HepG2 (cell line): Measurements from ENCODE around the gene CDC42SE2. TPM values are rescaled to one million over a fixed set of nuclear protein-coding genes. Genes with fewer than 3 reads are reported as not detected.
"Not testable (repeated sequence)": the region's sequence is repeated elsewhere in the genome, so short reads cannot be mapped to it uniquely, and the experiment has no call there.

Source experiments
- ATAC-seq: fragments of 200-7000 bp; cut with Tn5 transposase; 3 replicates; pipeline ENCODE4 v1.9.1; 2020; ENCODE audit warnings: mild to moderate bottlenecking, moderate library complexity
- BruUV-seq: library from RNA; stranded (reverse); fragments of 400-500 nt; replicated peaks from 2 replicates; lab custom pipeline; 2021; lab: Mats Ljungman, UMichigan
- CTCF ChIA-PET: fragments of 300-600 bp; formaldehyde crosslinking; extraction: SDS; loops from one replicate; lab custom pipeline; 2021; ENCODE audit warnings: low total read pairs, inconsistent platforms, low intra/inter-chr PET ratio; lab: Yijun Ruan, JAX
- POLR2A ChIA-PET: fragments of 350-600 bp; sonication (Branson Sonifier 250); formaldehyde crosslinking; loops from one replicate; lab custom pipeline; 2020; ENCODE audit warnings: antibody characterized with exemption, inconsistent platforms; lab: Yijun Ruan, JAX
- DNase-seq: peaks from one replicate; pipeline ENCODE4 v3.0.0-alpha.2; 2015; ENCODE audit warnings: low spot score
- FAIRE-seq: peaks from 3 replicates; lab custom pipeline; 2011; peaks lifted over from hg19 to GRCh38; lab: Jason Lieb, UNC
- H2AFZ ChIP-seq: one replicate; pipeline ENCODE4 v1.6.1; 2011; ENCODE audit warnings: low read length, inconsistent platforms
- H3K27ac ChIP-seq: fragments of 300-600 bp; 3 replicates; pipeline ENCODE4 v1.8.0; 2011; ENCODE audit warnings: mixed run types, mild to moderate bottlenecking, mixed read lengths, low read length, inconsistent platforms; ENCODE audit not compliant: insufficient read depth; ENCODE audit errors: extremely low read length
- H3K27me3 ChIP-seq, 2 experiments: fragments of 200-600 bp in 1 of 2; 2 replicates in 1 of 2; 3 replicates in 1 of 2; pipeline versions ENCODE4 v1.6.0 to v1.8.0; 2011; ENCODE audit warnings: low read length in 2 of 2, mild to moderate bottlenecking in 2 of 2, moderate library complexity in 2 of 2, inconsistent platforms in 1 of 2; ENCODE audit not compliant: insufficient read depth in 2 of 2, control insufficient read depth in 1 of 2
- H3K36me3 ChIP-seq, 2 experiments: fragments of 200-600 bp in 1 of 2; replicated peaks in 1 of 2; 2 replicates in 1 of 2; 3 replicates in 1 of 2; pipeline versions ENCODE4 v1.5.1 to v1.8.0; 2011; ENCODE audit warnings: low read length in 2 of 2, inconsistent platforms in 1 of 2; ENCODE audit not compliant: insufficient read depth in 2 of 2, control insufficient read depth in 1 of 2
- H3K4me1 ChIP-seq: 2 replicates; pipeline ENCODE4 v1.5.1; 2012; ENCODE audit warnings: low read length, inconsistent platforms; ENCODE audit not compliant: insufficient read depth
- H3K4me2 ChIP-seq: 2 replicates; pipeline ENCODE4 v1.6.0; 2011; ENCODE audit warnings: low read depth, low read length, inconsistent platforms
- H3K4me3 ChIP-seq, 3 experiments: fragments of 200-600 bp in 1 of 3; sonication (generic), shearing (Covaris generic) in 1 of 3; replicated peaks in 1 of 3; 2 replicates each; pipeline ENCODE4 v1.5.1; 2011 to 2016; ENCODE audit warnings: low read length in 3 of 3, inconsistent platforms in 2 of 3, low read depth in 2 of 3, mild to moderate bottlenecking in 2 of 3, control low read depth in 1 of 3, mixed read lengths in 1 of 3; ENCODE audit not compliant: insufficient read depth in 1 of 3
- H3K79me2 ChIP-seq: one replicate; pipeline ENCODE4 v1.6.1; 2011; ENCODE audit warnings: low read length, inconsistent platforms; ENCODE audit not compliant: insufficient read depth
- H3K9ac ChIP-seq: 2 replicates; pipeline ENCODE4 v1.6.0; 2011; ENCODE audit warnings: mild to moderate bottlenecking, low read depth, low read length, inconsistent platforms; ENCODE audit not compliant: insufficient read depth
- H3K9me3 ChIP-seq: 2 replicates; pipeline ENCODE4 v1.5.1; 2012; ENCODE audit warnings: mild to moderate bottlenecking, low read length
- H4K20me1 ChIP-seq: 2 replicates; pipeline ENCODE4 v1.6.0; 2011; ENCODE audit warnings: inconsistent platforms, mild to moderate bottlenecking, low read length, moderate library complexity; ENCODE audit not compliant: insufficient read depth
- ARNT ChIP-seq: fragments of 450-650 bp; IDR thresholded peaks from 2 replicates; pipeline ENCODE4 v1.6.1; 2017
- DMAP1 ChIP-seq: IDR thresholded peaks from 2 replicates; pipeline ENCODE4 v1.6.1; 2016
- KLF6 ChIP-seq: IDR thresholded peaks from 2 replicates; pipeline ENCODE4 v1.8.0; 2016; ENCODE audit warnings: missing biosample characterization, missing genetic modification reagents
- POLR2G ChIP-seq: fragments of 200-400 bp; formaldehyde crosslinking; IDR thresholded peaks from 2 replicates; pipeline ENCODE4 v1.6.1; 2018; ENCODE audit warnings: mild to moderate bottlenecking, low read depth, low read length, moderate library complexity
- WGBS: methylation state at CpG from one replicate; pipeline ENCODE4 v1.1.6; 2017; ENCODE audit warnings: low lambda C conversion rate; 5-methylcytosine and 5-hydroxymethylcytosine counted together
- in situ Hi-C: cut with HindIII; loops from 2 replicates; pipeline ENCODE4 v1.10.0; 2017; ENCODE audit warnings: low pct_unique_long_range_greater_than_20kb; ENCODE audit not compliant: extremely low pct_ligation_motif_present
- intact Hi-C: fragments of 100-400 bp; cut with micrococcal nuclease; formaldehyde crosslinking; loops from one replicate; pipeline ENCODE4 v1.10.0; 2022; ENCODE audit not compliant: unreplicated experiment
- polyA plus RNA-seq, 8 experiments: library from polyadenylated mRNA; depleted of rRNA in 3 of 8; stranded (reverse) in 7 of 8; unstranded in 1 of 8; fragments of >200 nt; fragmentation: Illumina TruSeq in 4 of 8; extraction: Trizol in 4 of 8; gene quantifications; 2 replicates each; pipeline versions ENCODE4 v1.2.1 to v1.2.3, GENCODE V29; 2011 to 2016; ENCODE audit warnings: low read depth in 4 of 8, missing spikeins in 1 of 8, mixed read lengths in 1 of 8; ENCODE audit not compliant: insufficient read depth in 1 of 8
- total RNA-seq, 5 experiments: library from RNA; depleted of rRNA; stranded (reverse); fragments of >200 nt; fragmentation: Illumina TruSeq; extraction: Trizol; gene quantifications; 2 replicates each; pipeline ENCODE4 v1.2.3, GENCODE V29; 2016; ENCODE audit warnings: low read depth in 1 of 5

Gene CDC42SE2
- total and polyA plus RNA-seq, 2 of the 13 experiments (the other 11 are each of a cell fraction or from before 2014, with no cell fraction given): 19.6 to 25.0 TPM

- TF ChIP-seq POLR2G: no peak
- no peak for TF ChIP-seq ARNT
- no peak for TF ChIP-seq DMAP1
- no peak for TF ChIP-seq KLF6 (CRISPR knock-in tag)
- in situ Hi-C loops (no loop called here), intact Hi-C loops (no loop called here)
- DNase-seq (no peak), FAIRE-seq (no peak), ATAC-seq (no peak)
- CTCF ChIA-PET: no interaction called here
- Histone ChIP-seq H4K20me1 (no peaks in the 10 kb centered on the region), H2AFZ (no peak overlapping the region), H3K9me3 (no peaks in the 10 kb centered on the region), H3K4me2 (no peak overlapping the region), H3K4me3 (no peak overlapping the region), H3K79me2 (no peaks in the 10 kb centered on the region), H3K9ac (no peak overlapping the region), H3K36me3 (no peaks in the 10 kb centered on the region), H3K27me3 (no peaks in the 10 kb centered on the region; a peak in 1 of 5 replicates), H3K4me1 (no peaks in the 10 kb centered on the region), H3K27ac (no peak overlapping the region)
- BruUV-seq: no TSS peak
- POLR2A ChIA-PET: no interaction called here
- WGBS: 72% methylated on average over 6 of the region's 6 CpGs
Observed at GRCh38 chr5:131252824-131253171, 11.1 kb upstream of the CDC42SE2 start.

DNA sequence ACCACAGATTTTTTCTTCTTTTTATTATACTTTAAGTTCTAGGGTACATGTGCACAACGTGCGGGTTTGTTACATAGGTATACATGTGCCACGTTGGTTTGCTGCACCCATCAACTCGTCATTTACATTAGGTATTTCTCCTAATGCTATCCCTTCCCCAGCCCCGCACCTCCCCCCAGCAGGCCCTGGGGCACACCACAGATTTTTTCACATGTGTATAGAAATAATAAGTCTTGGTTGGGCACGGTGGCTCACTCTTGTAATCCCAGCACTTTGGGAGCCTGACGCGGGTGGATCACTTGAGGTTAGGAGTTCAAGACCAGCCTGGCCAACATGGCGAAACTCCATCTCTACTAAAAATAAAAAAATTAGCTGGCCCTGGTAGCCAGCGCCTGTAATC is 9.8 kb upstream of the CDC42SE2 start:
- H3K9ac ChIP-seq, H4K20me1 ChIP-seq, H3K4me1 ChIP-seq, H3K27ac ChIP-seq, ATAC-seq, H3K79me2 ChIP-seq, H2AFZ ChIP-seq, DNase-seq, H3K9me3 ChIP-seq, in situ Hi-C loops, POLR2A ChIA-PET, H3K4me2 ChIP-seq, FAIRE-seq, H3K27me3 ChIP-seq, H3K4me3 ChIP-seq, H3K36me3 ChIP-seq, intact Hi-C loops, BruUV-seq, CTCF ChIA-PET: not testable (repeated sequence)
- 82% methylated on average over 10 of the region's 10 CpGs for WGBS
